Small intestine (tissue), 7 donors: ENCODE results near the gene TMCC3. TPM values are rescaled to one million over a fixed set of nuclear protein-coding genes. Genes with fewer than 3 reads are reported as not detected.

Source experiments
- DNase-seq, 2 donors: peaks; one replicate each; pipeline versions ENCODE4 v3.0.0 to v3.0.0-alpha.2; 2013
- FAIRE-seq: peaks from 2 replicates; lab custom pipeline; 2012; peaks lifted over from hg19 to GRCh38; lab: Jason Lieb, UNC
- H3K27ac ChIP-seq, 3 donors: one replicate each; pipeline ENCODE4 v1.5.1; 2013; ENCODE audit warnings: low read length in 2 of 3, mild to moderate bottlenecking in 2 of 3, control low read depth in 1 of 3, inconsistent platforms in 1 of 3, low read depth in 1 of 3, moderate library complexity in 1 of 3
- H3K27me3 ChIP-seq, 3 donors: one replicate each; pipeline ENCODE4 v1.6.1; 2013; ENCODE audit warnings: low read length in 3 of 3, inconsistent platforms in 1 of 3; ENCODE audit not compliant: control insufficient read depth in 3 of 3, insufficient read depth in 3 of 3
- H3K36me3 ChIP-seq, 3 donors: one replicate each; pipeline ENCODE4 v1.6.1; 2013; ENCODE audit warnings: low read length in 3 of 3, inconsistent platforms in 1 of 3, low read depth in 1 of 3, mild to moderate bottlenecking in 1 of 3, moderate library complexity in 1 of 3; ENCODE audit not compliant: control insufficient read depth in 3 of 3, insufficient read depth in 2 of 3
- H3K4me1 ChIP-seq, 3 donors: one replicate each; pipeline ENCODE4 v1.6.1; 2013; ENCODE audit warnings: low read length in 2 of 3, inconsistent platforms in 1 of 3, low read depth in 1 of 3, mild to moderate bottlenecking in 1 of 3, moderate library complexity in 1 of 3; ENCODE audit not compliant: control insufficient read depth in 3 of 3, insufficient read depth in 2 of 3
- H3K4me3 ChIP-seq, 3 donors: one replicate each; pipeline ENCODE4 v1.5.1; 2013; ENCODE audit warnings: low read length in 3 of 3, control low read depth in 1 of 3, inconsistent platforms in 1 of 3, low read depth in 1 of 3, mild to moderate bottlenecking in 1 of 3, moderate library complexity in 1 of 3
- H3K9me3 ChIP-seq, 2 donors: one replicate each; pipeline ENCODE4 v1.6.1; 2013; ENCODE audit warnings: low read depth in 1 of 2, low read length in 1 of 2; ENCODE audit not compliant: control insufficient read depth in 2 of 2, insufficient read depth in 1 of 2
- WGBS, 3 donors: extraction: QIAGEN DNeasy Blood & Tissue Kit; methylation state at CpG; one replicate each; pipeline ENCODE4 v1.1.7; 2013; 5-methylcytosine and 5-hydroxymethylcytosine counted together
- polyA plus RNA-seq, 4 donors: library from polyadenylated mRNA; stranded (reverse) in 3 of 4; unstranded in 1 of 4; fragments of 200-250 nt in 3 of 4; fragments of 120-200 nt in 1 of 4; gene quantifications; one replicate each; pipeline versions ENCODE4 v1.2.1 to v1.2.3, GENCODE V29; 2013
- donor health status: healthy with polysubstance abuse.
- donor health status: control.
- donor health status: control.
- donor health status: Bipolar disorder and iron deficiency.
- donor health status: healthy.

TMCC3 gene
- polyA plus RNA-seq, 4 donors = 8.6 to 23.9 (median 14.3) TPM

- H3K9me3 ChIP-seq = no peaks in the 10 kb centered on the region
- H3K27ac ChIP-seq = no peak overlapping the region
- FAIRE-seq = no peak
- no peaks in the 10 kb centered on the region for H3K36me3 ChIP-seq
- no peaks in the 10 kb centered on the region for H3K27me3 ChIP-seq
- WGBS, 3 donors = 68 to 81% (median 81%) methylated on average over 9 of the region's 9 CpGs
- H3K4me3 ChIP-seq = no peak overlapping the region
- DNase-seq = no peak
- peaks cover 0 to 13% (median 0%) of the 10 kb centered on the region in 3 donors for H3K4me1 ChIP-seq
These were observed 39.3 kb upstream of the TMCC3 start for GRCh38 chr12:94689646-94690036.

- Histone ChIP-seq H3K27me3 (no peaks in the 10 kb centered on the region), H3K4me3 (no peak overlapping the region), H3K4me1 (peaks cover 0 to 13% (median 0%) of the 10 kb centered on the region in 3 donors), H3K27ac (no peak overlapping the region), H3K9me3 (no peaks in the 10 kb centered on the region), H3K36me3 (no peaks in the 10 kb centered on the region)
- DNase-seq = no peak
- FAIRE-seq = no peak
- 61 to 77% (median 66%) methylated on average over 7 of the region's 7 CpGs for WGBS, 3 donors
These were observed 38.8 kb upstream of the TMCC3 start for GRCh38 chr12:94689002-94689645.

- no peak for DNase-seq
- no peak for FAIRE-seq
These were observed 37.5 kb upstream of the TMCC3 start for GRCh38 chr12:94687891-94688290.

GRCh38 chr12:94686834-94687628 is 36.7 kb upstream of the TMCC3 start:
- FAIRE-seq (no peak), DNase-seq (no peak)
- Histone ChIP-seq H3K4me3 (no peak overlapping the region), H3K27ac (no peak overlapping the region), H3K27me3 (no peaks in the 10 kb centered on the region), H3K36me3 (no peaks in the 10 kb centered on the region), H3K4me1 (peaks cover 0 to 13% (median 0%) of the 10 kb centered on the region in 3 donors), H3K9me3 (no peaks in the 10 kb centered on the region)
- 74 to 77% (median 75%) methylated on average over 6 of the region's 6 CpGs for WGBS, 3 donors

More at GRCh38 chr12:94687891-94688290, 37.5 kb upstream of the TMCC3 start:
- Histone ChIP-seq H3K9me3 (no peaks in the 10 kb centered on the region), H3K36me3 (no peaks in the 10 kb centered on the region), H3K27me3 (no peaks in the 10 kb centered on the region), H3K27ac (no peak overlapping the region), H3K4me3 (no peak overlapping the region), H3K4me1 (peaks cover 0 to 13% (median 0%) of the 10 kb centered on the region in 3 donors)
- 82 to 87% (median 85%) methylated on average over 6 of the region's 6 CpGs for WGBS, 3 donors

- WGBS, 3 donors = 87 to 92% (median 92%) methylated on average over 7 of the region's 7 CpGs
These were observed 34.2 kb upstream of the TMCC3 start for GRCh38 chr12:94684416-94685142.

GRCh38 chr12:94679554-94680195 is 29.3 kb upstream of the TMCC3 start:
- no peaks in the 10 kb centered on the region for H3K27me3 ChIP-seq
- 13 to 68% (median 35%) methylated on average over 4 of the region's 4 CpGs for WGBS, 3 donors
- FAIRE-seq = no peak
- H3K4me1 ChIP-seq = peaks cover 3 to 25% (median 3%) of the 10 kb centered on the region in 3 donors
- no peak overlapping the region for H3K4me3 ChIP-seq
- H3K27ac ChIP-seq = peak overlapping the region in 1 of 3 donors; percentile 67
- peak in 1 of 2 donors; percentile 55 for DNase-seq
- no peaks in the 10 kb centered on the region for H3K36me3 ChIP-seq
- no peaks in the 10 kb centered on the region for H3K9me3 ChIP-seq

More at GRCh38 chr12:94684416-94685142, 34.2 kb upstream of the TMCC3 start:
- Histone ChIP-seq H3K36me3 (no peaks in the 10 kb centered on the region), H3K9me3 (no peaks in the 10 kb centered on the region), H3K27ac (no peak overlapping the region), H3K4me1 (peaks cover 0 to 6% (median 2%) of the 10 kb centered on the region in 3 donors), H3K4me3 (no peak overlapping the region), H3K27me3 (no peaks in the 10 kb centered on the region)
- no peak for FAIRE-seq
- DNase-seq = no peak

GRCh38 chr12:94678849-94679248 is 28.5 kb upstream of the TMCC3 start:
- DNase-seq = peak in 1 of 2 donors; percentile 43
- 72 to 91% (median 80%) methylated on average over 6 of the region's 6 CpGs for WGBS, 3 donors
- no peaks in the 10 kb centered on the region for H3K9me3 ChIP-seq

GRCh38 chr12:94678379-94678778 is 28.0 kb upstream of the TMCC3 start:
- FAIRE-seq (no peak), DNase-seq (no peak)
- Histone ChIP-seq H3K27ac (no peak overlapping the region), H3K4me3 (no peak overlapping the region), H3K4me1 (peaks cover 3 to 29% (median 3%) of the 10 kb centered on the region in 3 donors), H3K27me3 (no peaks in the 10 kb centered on the region), H3K36me3 (no peaks in the 10 kb centered on the region), H3K9me3 (no peaks in the 10 kb centered on the region)
- WGBS, 3 donors = 80 to 88% (median 86%) methylated on average over 9 of the region's 9 CpGs

More at GRCh38 chr12:94678849-94679248, 28.5 kb upstream of the TMCC3 start:
- Histone ChIP-seq H3K27ac (peak overlapping the region in 1 of 3 donors; percentile 67), H3K27me3 (no peaks in the 10 kb centered on the region), H3K36me3 (no peaks in the 10 kb centered on the region), H3K4me1 (peaks cover 3 to 27% (median 3%) of the 10 kb centered on the region in 3 donors), H3K4me3 (no peak overlapping the region)
- no peak for FAIRE-seq
